Lower leg skin (tissue), 4 donors: ENCODE measurements around the gene IPMK. TPM values are rescaled to one million over a fixed set of nuclear protein-coding genes. Genes with fewer than 3 reads are reported as not detected.
A peak's percentile ranks its signal among the peaks of the same experiment; 100 is the strongest.

Experiments
- DNase-seq, 2 donors: peaks; one replicate each; pipeline ENCODE4 v3.0.0-alpha.2; 2019; ENCODE audit warnings: low spot score in 2 of 2
- H3K4me3 ChIP-seq: fragments of 200-600 bp; sonication (generic); 2 replicates; pipeline ENCODE4 v1.5.1; 2017; ENCODE audit warnings: mild to moderate bottlenecking, low read depth; ENCODE audit not compliant: poor library complexity, severe bottlenecking
- POLR2A ChIP-seq, 2 donors: fragments of 450-650 bp; IDR thresholded peaks; one replicate each; pipeline ENCODE4 v1.6.1; 2016 to 2017; ENCODE audit warnings: antibody characterized with exemption in 2 of 2, mild to moderate bottlenecking in 1 of 2, moderate library complexity in 1 of 2
- WGBS, 2 donors: methylation state at CpG; one replicate each; pipeline ENCODE4 v1.1.5; 2018; 5-methylcytosine and 5-hydroxymethylcytosine counted together
- intact Hi-C: fragments of 100-400 bp; cut with DNase I; formaldehyde crosslinking; loops from one replicate; pipeline ENCODE4 v1.15.0; 2023; ENCODE audit warnings: low total_unique reads
- total RNA-seq, 4 donors: library from RNA; depleted of rRNA; stranded (reverse); fragments of >200 nt; gene quantifications; one replicate each; pipeline ENCODE4 v1.1.0, GENCODE V29; 2016
- TF ChIP-seq, protein P1 (sequence below), 3 donors: fragments of 450-650 bp; IDR thresholded peaks; one replicate each; pipeline ENCODE4 v1.5.1; 2016; ENCODE audit warnings: antibody characterized with exemption in 3 of 3, mild to moderate bottlenecking in 3 of 3, moderate library complexity in 2 of 3

Gene IPMK
- total RNA-seq, 4 donors from 2014 or later = 8.8 to 13.4 (median 11.0) TPM

DNA sequence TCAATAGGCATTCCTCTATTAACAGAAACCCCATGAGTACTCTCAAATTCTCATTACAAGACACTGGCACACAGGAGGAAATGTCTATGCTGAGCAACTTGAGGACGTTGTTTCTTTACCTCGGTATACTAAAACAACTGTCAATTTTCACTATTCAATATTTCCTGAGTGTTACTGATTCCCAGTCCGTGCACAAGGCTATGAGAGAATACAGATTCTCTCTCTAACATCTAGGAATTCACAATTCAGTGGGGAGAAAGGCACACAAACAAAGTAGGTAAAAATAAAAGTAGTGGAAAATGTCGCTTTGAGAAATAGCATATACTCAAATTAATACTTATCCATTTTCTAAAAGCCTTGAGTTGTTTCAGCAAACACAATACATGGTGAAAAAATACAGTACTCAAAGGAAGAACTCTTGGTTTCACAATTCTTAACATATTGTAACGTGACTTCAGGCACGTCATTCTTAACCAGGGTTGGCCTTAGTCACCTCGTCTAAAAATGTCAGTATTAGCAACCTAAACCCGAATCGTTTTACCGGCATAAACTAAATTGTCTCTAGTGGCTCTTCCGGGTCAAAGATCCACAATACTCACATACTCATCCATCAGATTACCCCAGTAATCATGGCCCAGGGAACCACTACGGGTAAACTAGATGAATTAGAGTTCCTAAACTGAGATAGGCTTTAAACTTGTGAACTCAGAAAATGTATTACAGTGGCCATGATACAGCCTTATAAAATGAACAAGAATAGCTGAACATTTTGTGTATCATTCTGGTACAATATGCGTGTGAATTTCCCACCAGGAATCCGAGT, 1.5 kb downstream of the IPMK start:
- intact Hi-C loops = loop anchor here (5.0 kb wide), 1 partner anchor 516 kb away; no protein-coding TSS in a partner anchor
- no peak for DNase-seq
- 6% methylated on average over 14 of the region's 14 CpGs for WGBS, 2 donors
- peak overlapping the region; percentile 87 for H3K4me3 ChIP-seq
- TF ChIP-seq, protein P1, sequence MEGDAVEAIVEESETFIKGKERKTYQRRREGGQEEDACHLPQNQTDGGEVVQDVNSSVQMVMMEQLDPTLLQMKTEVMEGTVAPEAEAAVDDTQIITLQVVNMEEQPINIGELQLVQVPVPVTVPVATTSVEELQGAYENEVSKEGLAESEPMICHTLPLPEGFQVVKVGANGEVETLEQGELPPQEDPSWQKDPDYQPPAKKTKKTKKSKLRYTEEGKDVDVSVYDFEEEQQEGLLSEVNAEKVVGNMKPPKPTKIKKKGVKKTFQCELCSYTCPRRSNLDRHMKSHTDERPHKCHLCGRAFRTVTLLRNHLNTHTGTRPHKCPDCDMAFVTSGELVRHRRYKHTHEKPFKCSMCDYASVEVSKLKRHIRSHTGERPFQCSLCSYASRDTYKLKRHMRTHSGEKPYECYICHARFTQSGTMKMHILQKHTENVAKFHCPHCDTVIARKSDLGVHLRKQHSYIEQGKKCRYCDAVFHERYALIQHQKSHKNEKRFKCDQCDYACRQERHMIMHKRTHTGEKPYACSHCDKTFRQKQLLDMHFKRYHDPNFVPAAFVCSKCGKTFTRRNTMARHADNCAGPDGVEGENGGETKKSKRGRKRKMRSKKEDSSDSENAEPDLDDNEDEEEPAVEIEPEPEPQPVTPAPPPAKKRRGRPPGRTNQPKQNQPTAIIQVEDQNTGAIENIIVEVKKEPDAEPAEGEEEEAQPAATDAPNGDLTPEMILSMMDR (IDR thresholded peaks at IDR 0.05) = no peak
- TF ChIP-seq POLR2A (IDR thresholded peaks at IDR 0.05) = no peak

DNA sequence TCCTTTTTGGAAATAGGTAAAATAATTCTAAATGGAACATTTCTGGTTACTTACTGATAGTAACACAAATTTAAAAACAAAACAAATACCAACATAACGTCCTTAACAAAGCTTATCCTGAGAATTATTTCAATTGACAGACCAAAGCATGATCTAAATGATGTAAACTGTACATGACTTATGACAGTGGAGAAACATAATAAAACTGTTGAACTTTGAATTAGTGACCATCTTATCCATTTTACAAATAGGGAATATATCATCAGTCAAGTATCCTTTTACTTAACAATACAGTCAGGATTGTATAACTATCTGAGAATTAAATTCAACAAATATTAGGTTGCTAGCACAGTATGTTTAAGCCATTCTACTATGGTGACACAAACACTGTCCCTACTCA, 2.4 kb downstream of the IPMK start:
- WGBS, 2 donors = 41 to 42% methylated on average over 1 of the region's 1 CpG
- DNase-seq = no peak
- TF ChIP-seq, protein P1 (IDR thresholded peaks at IDR 0.05) = no peak
- TF ChIP-seq POLR2A (IDR thresholded peaks at IDR 0.05) = no peak
- H3K4me3 ChIP-seq = no peak overlapping the region
- intact Hi-C loops = loop anchor here (5.0 kb wide), 1 partner anchor 517 kb away; no protein-coding TSS in a partner anchor

DNA sequence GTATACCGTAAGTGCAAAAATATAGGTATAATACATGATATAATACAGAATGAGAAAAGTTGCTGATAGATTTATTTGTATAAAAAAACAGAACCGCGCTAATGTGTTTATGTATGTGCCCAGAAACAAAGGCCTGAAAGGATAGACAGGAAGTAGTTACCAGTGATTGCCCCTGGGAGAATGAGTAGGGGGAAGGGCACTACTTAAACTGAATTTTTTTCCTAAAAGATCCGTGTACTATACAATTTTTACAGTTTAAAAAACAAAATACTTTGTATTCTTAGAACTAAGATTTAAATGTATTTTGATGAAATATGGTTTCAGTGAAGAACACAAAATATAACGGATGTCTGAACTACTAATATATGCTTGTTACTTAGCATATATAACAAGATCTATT, 2.9 kb downstream of the IPMK start:
- no peak for DNase-seq
- WGBS, 2 donors = 54 to 60% methylated on average over 5 of the region's 5 CpGs
- intact Hi-C loops = loop anchor here (5.0 kb wide), 1 partner anchor 518 kb away; no protein-coding TSS in a partner anchor
- H3K4me3 ChIP-seq = no peak overlapping the region
- no peak for TF ChIP-seq POLR2A (IDR thresholded peaks at IDR 0.05)
- TF ChIP-seq, protein P1 (IDR thresholded peaks at IDR 0.05) = no peak

DNA sequence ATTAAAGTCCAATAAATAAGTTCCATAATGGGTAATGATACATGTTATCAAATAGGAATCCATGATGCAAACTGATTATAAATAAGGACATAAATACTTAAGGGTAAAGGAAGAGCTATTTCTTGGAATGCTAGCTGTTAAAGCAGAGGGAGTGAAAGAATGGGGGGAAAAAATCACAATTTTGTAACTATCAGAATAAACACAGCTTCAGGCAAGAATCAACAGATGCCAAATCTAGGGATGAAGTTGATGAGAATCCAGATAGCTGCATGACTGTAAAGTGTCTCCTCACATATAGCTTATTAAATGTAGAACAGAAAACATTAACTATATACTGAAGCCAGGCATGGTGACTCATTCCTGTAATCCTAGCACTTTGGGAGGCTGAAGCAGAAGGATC, 4.9 kb downstream of the IPMK start:
- no peak overlapping the region for H3K4me3 ChIP-seq
- intact Hi-C loops = no loop called here
- DNase-seq = no peak
- no peak for TF ChIP-seq POLR2A (IDR thresholded peaks at IDR 0.05)
- TF ChIP-seq, protein P1 (IDR thresholded peaks at IDR 0.05) = no peak

DNA sequence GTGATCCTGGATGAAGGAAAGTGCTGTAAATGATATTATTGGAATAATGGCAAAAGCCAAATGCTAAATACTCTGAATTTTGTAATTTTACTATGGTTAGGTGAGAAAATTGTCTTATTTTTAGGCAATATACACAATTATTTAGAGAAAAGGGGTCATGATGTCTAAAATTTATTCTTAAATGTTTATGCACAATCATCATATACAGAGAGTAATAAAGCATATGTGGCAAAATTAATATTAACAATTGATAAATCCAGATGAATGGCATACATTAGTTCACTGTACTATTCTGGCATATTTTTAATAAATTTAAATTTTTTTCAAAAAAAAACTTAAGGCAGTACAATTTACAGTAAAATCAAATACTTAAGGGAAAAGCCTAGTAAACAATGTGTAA, 7.4 kb downstream of the IPMK start:
- TF ChIP-seq, protein P1 (IDR thresholded peaks at IDR 0.05) = no peak
- no peak for TF ChIP-seq POLR2A (IDR thresholded peaks at IDR 0.05)
- no peak overlapping the region for H3K4me3 ChIP-seq
- DNase-seq = no peak
- intact Hi-C loops = no loop called here
